SK-N-SH treated with all-trans-retinoic acid at 6 μM for 48 hours (cell line): ENCODE data around the gene MEOX1.

Experiments used
- ATAC-seq: fragments of 200-7000 bp; cut with Tn5 transposase; 3 replicates; pipeline ENCODE4 v1.9.1; 2020; ENCODE audit warnings: mild to moderate bottlenecking, moderate library complexity
- BACH2 ChIP-seq: fragments of 250-450 bp; sonication (Bioruptor Pico); IDR thresholded peaks from 2 replicates; pipeline ENCODE4 v1.9.0; 2021; ENCODE audit warnings: mild to moderate bottlenecking, borderline replicate concordance
- CSDC2 ChIP-seq: fragments of 250-450 bp; sonication (Bioruptor Pico); IDR thresholded peaks from 2 replicates; pipeline ENCODE4 v1.5.0; 2020; ENCODE audit warnings: mild to moderate bottlenecking, moderate library complexity
- CSRNP3 ChIP-seq: fragments of 250-450 bp; sonication (Bioruptor Pico); IDR thresholded peaks from 2 replicates; pipeline ENCODE4 v1.5.1; 2021; ENCODE audit warnings: mild to moderate bottlenecking, moderate library complexity
- ESRRG ChIP-seq: fragments of 250-450 bp; sonication (Bioruptor Pico); IDR thresholded peaks from 2 replicates; pipeline ENCODE4 v1.6.1; 2021; ENCODE audit warnings: mild to moderate bottlenecking
- ISL1 ChIP-seq: fragments of 250-450 bp; sonication (Bioruptor Pico); IDR thresholded peaks from 2 replicates; pipeline ENCODE4 v2.1.2; 2022; ENCODE audit warnings: mild to moderate bottlenecking, moderate library complexity
- OSR1 ChIP-seq: fragments of 250-450 bp; sonication (Bioruptor Pico); IDR thresholded peaks from 2 replicates; pipeline ENCODE4 v1.8.0; 2022; ENCODE audit warnings: moderate library complexity, mild to moderate bottlenecking, inconsistent platforms
- POU6F1 ChIP-seq: fragments of 250-450 bp; sonication (Bioruptor Pico); IDR thresholded peaks from 2 replicates; pipeline ENCODE4 v1.8.0; 2021; ENCODE audit warnings: low read depth, mild to moderate bottlenecking, moderate library complexity, borderline replicate concordance
- PPARA ChIP-seq: fragments of 250-450 bp; sonication (Bioruptor Pico); IDR thresholded peaks from 2 replicates; pipeline ENCODE4 v1.5.0; 2020; ENCODE audit warnings: mild to moderate bottlenecking, borderline replicate concordance
- RARB ChIP-seq: fragments of 250-450 bp; sonication (Bioruptor Pico); IDR thresholded peaks from 2 replicates; pipeline ENCODE4 v1.8.0; 2021; ENCODE audit warnings: mild to moderate bottlenecking, moderate library complexity
- SNAI2 ChIP-seq: fragments of 250-450 bp; sonication (Bioruptor Pico); IDR thresholded peaks from 2 replicates; pipeline ENCODE4 v1.5.0; 2020; ENCODE audit warnings: mild to moderate bottlenecking, moderate library complexity
- TCF4 ChIP-seq: fragments of 250-450 bp; sonication (Bioruptor Pico); IDR thresholded peaks from 2 replicates; pipeline ENCODE4 v1.8.0; 2021; ENCODE audit warnings: mild to moderate bottlenecking, moderate library complexity, borderline replicate concordance
- TOX ChIP-seq: fragments of 250-450 bp; sonication (Bioruptor Pico); IDR thresholded peaks from 2 replicates; pipeline ENCODE4 v1.8.0; 2021; ENCODE audit warnings: mild to moderate bottlenecking, moderate library complexity, borderline replicate concordance
- TSHZ2 ChIP-seq: fragments of 250-450 bp; sonication (Bioruptor Pico); IDR thresholded peaks from 2 replicates; pipeline ENCODE4 v1.5.0; 2020; ENCODE audit warnings: mild to moderate bottlenecking, moderate library complexity
- ZC3H10 ChIP-seq: fragments of 250-450 bp; sonication (Bioruptor Pico); IDR thresholded peaks from 2 replicates; pipeline ENCODE4 v1.5.1; 2021; ENCODE audit warnings: mild to moderate bottlenecking, moderate library complexity
- ZFP3 ChIP-seq: fragments of 250-450 bp; sonication (Bioruptor Pico); IDR thresholded peaks from 2 replicates; pipeline ENCODE4 v1.5.0; 2020; ENCODE audit warnings: mild to moderate bottlenecking, moderate library complexity
- ZFP30 ChIP-seq: fragments of 450-650 bp; formaldehyde crosslinking; IDR thresholded peaks from 2 replicates; pipeline ENCODE4 v1.5.0; 2022; ENCODE audit warnings: mild to moderate bottlenecking, moderate library complexity
- ZNF565 ChIP-seq: fragments of 450-650 bp; formaldehyde crosslinking; conservative IDR thresholded peaks from 2 replicates; pipeline ENCODE4 v1.5.0; 2020; ENCODE audit warnings: low read depth, mild to moderate bottlenecking, moderate library complexity
- ZNF70 ChIP-seq: fragments of 450-650 bp; formaldehyde crosslinking; IDR thresholded peaks from 2 replicates; pipeline ENCODE4 v1.5.0; 2020; ENCODE audit warnings: mild to moderate bottlenecking, moderate library complexity
- ZNF8 ChIP-seq: fragments of 450-650 bp; formaldehyde crosslinking; IDR thresholded peaks from 2 replicates; pipeline ENCODE4 v1.5.0; 2020; ENCODE audit warnings: mild to moderate bottlenecking, moderate library complexity
- TF ChIP-seq, protein P1 (sequence below): fragments of 250-450 bp; sonication (Bioruptor Pico); IDR thresholded peaks from 2 replicates; pipeline ENCODE4 v1.8.0; 2020; ENCODE audit warnings: mild to moderate bottlenecking, moderate library complexity, borderline replicate concordance

Gene MEOX1

DNA sequence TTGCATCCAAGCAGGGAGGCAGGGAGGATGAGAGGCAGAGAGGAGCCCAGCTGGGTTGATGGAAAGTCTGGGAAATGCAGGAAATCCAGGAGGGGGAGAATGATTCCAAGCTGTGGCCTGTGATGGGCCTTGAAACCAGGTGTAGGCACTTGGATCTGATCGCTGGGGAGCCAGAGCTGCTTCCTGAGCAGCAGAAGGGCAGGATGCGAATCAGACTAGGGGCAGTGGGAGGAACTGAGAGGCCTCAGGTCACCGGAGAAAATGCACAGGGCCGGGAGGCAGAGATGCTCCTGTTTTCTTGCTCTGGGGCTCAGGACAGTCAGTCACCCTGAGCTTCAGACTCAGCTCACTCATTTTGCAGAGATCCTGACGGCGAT lies 29.6 kb upstream of the MEOX1 start:
- no peak for ATAC-seq
- no peak for TF ChIP-seq ESRRG (CRISPR knock-in tag)
- no peak for TF ChIP-seq CSRNP3 (CRISPR knock-in tag)
- no peak for TF ChIP-seq ISL1 (CRISPR knock-in tag)
- TF ChIP-seq RARB (CRISPR knock-in tag), result no peak
- no peak for TF ChIP-seq TCF4 (CRISPR knock-in tag)
- no peak for TF ChIP-seq ZNF8 (CRISPR knock-in tag)
- TF ChIP-seq, protein P1, sequence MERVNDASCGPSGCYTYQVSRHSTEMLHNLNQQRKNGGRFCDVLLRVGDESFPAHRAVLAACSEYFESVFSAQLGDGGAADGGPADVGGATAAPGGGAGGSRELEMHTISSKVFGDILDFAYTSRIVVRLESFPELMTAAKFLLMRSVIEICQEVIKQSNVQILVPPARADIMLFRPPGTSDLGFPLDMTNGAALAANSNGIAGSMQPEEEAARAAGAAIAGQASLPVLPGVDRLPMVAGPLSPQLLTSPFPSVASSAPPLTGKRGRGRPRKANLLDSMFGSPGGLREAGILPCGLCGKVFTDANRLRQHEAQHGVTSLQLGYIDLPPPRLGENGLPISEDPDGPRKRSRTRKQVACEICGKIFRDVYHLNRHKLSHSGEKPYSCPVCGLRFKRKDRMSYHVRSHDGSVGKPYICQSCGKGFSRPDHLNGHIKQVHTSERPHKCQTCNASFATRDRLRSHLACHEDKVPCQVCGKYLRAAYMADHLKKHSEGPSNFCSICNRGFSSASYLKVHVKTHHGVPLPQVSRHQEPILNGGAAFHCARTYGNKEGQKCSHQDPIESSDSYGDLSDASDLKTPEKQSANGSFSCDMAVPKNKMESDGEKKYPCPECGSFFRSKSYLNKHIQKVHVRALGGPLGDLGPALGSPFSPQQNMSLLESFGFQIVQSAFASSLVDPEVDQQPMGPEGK (CRISPR knock-in tag), result no peak
- no peak for TF ChIP-seq OSR1 (CRISPR knock-in tag)
- TF ChIP-seq PPARA (CRISPR knock-in tag), result no peak
- no peak for TF ChIP-seq POU6F1 (CRISPR knock-in tag)
- TF ChIP-seq BACH2 (CRISPR knock-in tag), result no peak
- TF ChIP-seq ZFP30 (CRISPR knock-in tag), result no peak
- TF ChIP-seq CSDC2 (CRISPR knock-in tag), result no peak
- TF ChIP-seq ZC3H10 (CRISPR knock-in tag), result no peak
- TF ChIP-seq ZNF70 (CRISPR knock-in tag), result no peak
- no peak for TF ChIP-seq SNAI2
- TF ChIP-seq, all 23 proteins: peak for 0

DNA sequence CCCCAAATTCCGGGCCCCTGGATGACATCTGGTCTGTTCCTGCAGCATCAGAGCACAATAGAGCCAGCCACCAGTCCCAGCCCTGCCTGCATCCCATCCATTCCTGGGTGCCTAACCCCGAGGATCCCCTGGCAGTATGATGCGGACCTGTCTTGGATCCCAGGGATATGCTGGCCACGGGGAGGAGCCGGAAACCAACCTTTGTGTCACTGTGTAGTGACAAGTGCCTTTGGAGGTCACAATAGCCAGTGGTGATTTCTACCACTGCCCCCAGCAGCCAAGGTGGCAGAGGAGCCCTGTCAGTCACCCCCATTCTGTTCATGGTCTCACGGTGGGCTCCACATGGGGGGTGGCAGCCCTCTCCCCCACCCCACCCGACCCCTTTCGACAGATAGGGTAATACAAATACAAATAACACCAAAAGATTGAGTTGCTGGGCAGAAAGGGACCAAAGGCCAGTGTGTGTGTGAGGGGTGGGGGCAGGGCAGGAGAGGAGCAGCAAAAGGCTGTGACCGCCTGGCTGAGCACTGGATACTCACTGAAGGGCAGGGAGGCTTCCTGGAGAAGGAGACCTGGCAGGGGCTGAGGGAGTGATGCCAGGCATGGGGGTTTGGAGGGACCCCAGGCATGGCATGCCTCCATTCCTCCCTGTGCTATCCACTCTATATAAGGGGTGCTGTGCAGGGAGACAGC lies 29.0 kb upstream of the MEOX1 start:
- ATAC-seq, result no peak
- TF ChIP-seq TCF4 (CRISPR knock-in tag), result no peak

DNA sequence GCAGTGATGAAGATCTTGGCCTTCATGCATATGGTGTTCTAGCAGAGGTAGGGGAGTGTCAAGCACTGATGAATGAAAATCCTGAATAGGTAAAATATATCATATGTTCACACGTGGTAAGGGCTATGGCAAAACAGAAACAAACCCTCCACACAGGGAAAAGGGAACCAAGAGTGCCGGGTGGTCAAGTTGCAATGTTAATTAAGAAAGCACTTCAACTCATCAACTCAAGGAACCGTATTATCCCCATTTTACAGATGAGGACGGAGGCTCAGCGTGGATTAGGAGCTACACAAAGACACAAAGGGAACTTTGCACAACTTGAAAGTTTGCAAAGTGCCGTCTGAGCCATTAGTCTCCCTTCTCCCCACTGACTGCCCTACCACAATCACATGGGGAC lies 28.1 kb upstream of the MEOX1 start:
- no peak for ATAC-seq
- no peak for TF ChIP-seq TOX (CRISPR knock-in tag)
- TF ChIP-seq, protein P1 (CRISPR knock-in tag), result no peak
- TF ChIP-seq ZFP30 (CRISPR knock-in tag), result no peak
- TF ChIP-seq ISL1 (CRISPR knock-in tag), result no peak
- TF ChIP-seq ZNF565 (CRISPR knock-in tag), result no peak
- no peak for TF ChIP-seq ESRRG (CRISPR knock-in tag)
- TF ChIP-seq TSHZ2 (CRISPR knock-in tag), result no peak
- no peak for TF ChIP-seq BACH2 (CRISPR knock-in tag)
- TF ChIP-seq ZFP3 (CRISPR knock-in tag), result no peak
- no peak for TF ChIP-seq SNAI2
- no peak for TF ChIP-seq CSRNP3 (CRISPR knock-in tag)
- no peak for TF ChIP-seq CSDC2 (CRISPR knock-in tag)
- no peak for TF ChIP-seq TCF4 (CRISPR knock-in tag)
- TF ChIP-seq RARB (CRISPR knock-in tag), result no peak
- no peak for TF ChIP-seq ZNF70 (CRISPR knock-in tag)
- no peak for TF ChIP-seq ZNF8 (CRISPR knock-in tag)
